MCF 10A (cell line): ENCODE results near the gene RALBP1. TPM values are rescaled to one million over a fixed set of nuclear protein-coding genes. Genes with fewer than 3 reads are reported as not detected.
"Not testable (repeated sequence)": the region's sequence is repeated elsewhere in the genome, so short reads cannot be mapped to it uniquely, and the experiment has no call there.

ENCODE experiments used
- BruUV-seq: library from RNA; stranded (reverse); fragments of 400-500 nt; replicated peaks from 2 replicates; lab custom pipeline; 2021; lab: Mats Ljungman, UMichigan
- CTCF ChIA-PET: fragments of 300-600 bp; sonication (Branson Sonifier 250); formaldehyde crosslinking; extraction: SDS; loops from one replicate; lab custom pipeline; 2021; ENCODE audit warnings: antibody characterized with exemption, inconsistent platforms; lab: Yijun Ruan, JAX
- POLR2A ChIA-PET: fragments of 300-600, 350-650 bp; sonication (Branson Sonifier 250); formaldehyde crosslinking; extraction: SDS; loops from one replicate; lab custom pipeline; 2020; ENCODE audit warnings: antibody characterized with exemption, inconsistent platforms; lab: Yijun Ruan, JAX
- DNase-seq: peaks from one replicate; pipeline ENCODE4 v3.0.0-alpha.2; 2018; ENCODE audit not compliant: unreplicated experiment
- H3K27ac Mint-ChIP-seq: one replicate; pipeline ENCODE4 v1.8.0; 2022; ENCODE audit warnings: mild to moderate bottlenecking, low read depth, mixed read lengths; ENCODE audit not compliant: unreplicated experiment
- H3K27me3 Mint-ChIP-seq: one replicate; pipeline ENCODE4 v1.8.0; 2022; ENCODE audit warnings: mixed read lengths; ENCODE audit not compliant: insufficient read depth, unreplicated experiment
- H3K36me3 Mint-ChIP-seq: one replicate; pipeline ENCODE4 v1.8.0; 2022; ENCODE audit warnings: mild to moderate bottlenecking, moderate library complexity, mixed read lengths; ENCODE audit not compliant: insufficient read depth, unreplicated experiment
- H3K4me1 Mint-ChIP-seq: one replicate; pipeline ENCODE4 v1.8.0; 2022; ENCODE audit warnings: mixed read lengths; ENCODE audit not compliant: insufficient read depth, unreplicated experiment
- H3K4me3 Mint-ChIP-seq: one replicate; pipeline ENCODE4 v1.8.0; 2022; ENCODE audit warnings: mild to moderate bottlenecking, moderate library complexity, mixed read lengths; ENCODE audit not compliant: unreplicated experiment
- H3K9me3 Mint-ChIP-seq: one replicate; pipeline ENCODE4 v1.8.0; 2022; ENCODE audit warnings: mixed read lengths; ENCODE audit not compliant: unreplicated experiment
- intact Hi-C: fragments of 100-400 bp; cut with micrococcal nuclease; formaldehyde crosslinking; loops from 2 replicates; pipeline ENCODE4 v1.14.1; 2022
- total RNA-seq: library from RNA; stranded (reverse); gene quantifications from 2 replicates; pipeline ENCODE4 v1.2.3, GENCODE V29; 2022
- TF ChIP-seq, protein P1 (sequence below): fragments of 200-600 bp; IDR thresholded peaks from one replicate; pipeline ENCODE4 v1.8.0; 2022; ENCODE audit warnings: antibody characterized with exemption, mild to moderate bottlenecking; ENCODE audit not compliant: unreplicated experiment

RALBP1 gene
- total RNA-seq, 1 experiment from 2014 or later = 47.0 TPM

DNA sequence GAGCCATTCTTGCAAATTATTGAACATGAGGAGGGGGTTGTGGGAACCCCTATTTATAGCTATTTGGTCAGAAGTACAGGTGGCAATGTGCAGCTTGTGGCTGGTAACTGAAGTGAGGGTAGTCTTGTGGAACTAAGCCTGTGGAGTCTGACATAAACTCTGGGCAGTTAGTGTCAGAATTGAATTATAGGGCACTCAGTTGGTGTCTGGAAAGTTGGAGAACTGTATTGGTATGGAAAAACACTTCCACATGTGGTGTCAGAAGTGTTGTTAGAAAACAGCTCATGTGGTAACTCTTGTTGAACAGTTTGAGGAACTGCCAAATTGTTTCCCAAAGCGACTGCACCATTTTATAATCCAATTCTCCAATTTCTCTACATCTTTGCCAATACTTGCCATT is 7.5 kb downstream of the RALBP1 start:
- no peak for DNase-seq
- Mint-ChIP-seq H3K36me3 (peaks cover 6% of the 10 kb centered on the region), H3K9me3 (no peaks in the 10 kb centered on the region), H3K4me3 (no peak overlapping the region), H3K27ac (no peak overlapping the region), H3K27me3 (no peaks in the 10 kb centered on the region), H3K4me1 (peaks cover 33% of the 10 kb centered on the region)
- intact Hi-C loops = no loop called here
- ChIA-PET CTCF (no interaction called here), POLR2A (interaction anchor here (0.7 to 1.1 kb wide), 2 partner anchors 20 to 381 kb away, joined by 3 read pairs; partner anchors contain the start of gene NDUFV2)
- TF ChIP-seq, protein P1, sequence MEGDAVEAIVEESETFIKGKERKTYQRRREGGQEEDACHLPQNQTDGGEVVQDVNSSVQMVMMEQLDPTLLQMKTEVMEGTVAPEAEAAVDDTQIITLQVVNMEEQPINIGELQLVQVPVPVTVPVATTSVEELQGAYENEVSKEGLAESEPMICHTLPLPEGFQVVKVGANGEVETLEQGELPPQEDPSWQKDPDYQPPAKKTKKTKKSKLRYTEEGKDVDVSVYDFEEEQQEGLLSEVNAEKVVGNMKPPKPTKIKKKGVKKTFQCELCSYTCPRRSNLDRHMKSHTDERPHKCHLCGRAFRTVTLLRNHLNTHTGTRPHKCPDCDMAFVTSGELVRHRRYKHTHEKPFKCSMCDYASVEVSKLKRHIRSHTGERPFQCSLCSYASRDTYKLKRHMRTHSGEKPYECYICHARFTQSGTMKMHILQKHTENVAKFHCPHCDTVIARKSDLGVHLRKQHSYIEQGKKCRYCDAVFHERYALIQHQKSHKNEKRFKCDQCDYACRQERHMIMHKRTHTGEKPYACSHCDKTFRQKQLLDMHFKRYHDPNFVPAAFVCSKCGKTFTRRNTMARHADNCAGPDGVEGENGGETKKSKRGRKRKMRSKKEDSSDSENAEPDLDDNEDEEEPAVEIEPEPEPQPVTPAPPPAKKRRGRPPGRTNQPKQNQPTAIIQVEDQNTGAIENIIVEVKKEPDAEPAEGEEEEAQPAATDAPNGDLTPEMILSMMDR = no peak
- BruUV-seq = no TSS peak

- Mint-ChIP-seq H3K9me3 (no peaks in the 10 kb centered on the region), H3K4me1 (peaks cover 38% of the 10 kb centered on the region), H3K27ac (no peak overlapping the region), H3K4me3 (no peak overlapping the region), H3K27me3 (no peaks in the 10 kb centered on the region), H3K36me3 (peaks cover 6% of the 10 kb centered on the region)
- ChIA-PET POLR2A (no interaction called here), CTCF (no interaction called here)
- intact Hi-C loops = no loop called here
- BruUV-seq = no TSS peak
- no peak for DNase-seq
- TF ChIP-seq, protein P1 = no peak
Measured at GRCh38 chr18:9483526-9483925, 8.2 kb downstream of the RALBP1 start.

GRCh38 chr18:9484856-9485255 is 9.5 kb downstream of the RALBP1 start:
- H3K27me3 Mint-ChIP-seq, DNase-seq, intact Hi-C loops, POLR2A ChIA-PET, BruUV-seq, H3K4me3 Mint-ChIP-seq, H3K9me3 Mint-ChIP-seq, CTCF ChIA-PET, H3K36me3 Mint-ChIP-seq: not testable (repeated sequence)
- H3K27ac Mint-ChIP-seq = peak overlapping the region; percentile 49
- peaks cover 31% of the 10 kb centered on the region for H3K4me1 Mint-ChIP-seq

DNA sequence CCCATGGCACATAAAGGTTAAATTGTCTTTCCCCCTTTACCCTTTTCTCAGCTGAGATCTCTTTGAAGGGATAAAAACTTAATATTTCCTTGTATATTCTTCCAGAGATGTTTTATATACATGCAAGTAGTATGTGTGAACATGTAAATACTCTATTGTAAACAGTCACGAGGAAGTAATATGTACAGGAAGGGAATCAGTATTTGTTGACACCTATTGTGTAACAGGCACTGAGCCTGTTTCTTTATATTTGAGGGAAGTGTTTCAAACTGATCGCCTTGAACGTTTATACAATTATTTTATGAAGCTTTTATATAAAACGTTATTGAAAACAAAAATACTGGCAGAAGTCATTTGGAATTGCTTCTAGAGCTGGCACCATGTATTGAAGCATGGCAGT is 13.2 kb downstream of the RALBP1 start:
- no peak overlapping the region for H3K27ac Mint-ChIP-seq
- intact Hi-C loops = no loop called here
- TF ChIP-seq, protein P1 = no peak
- peaks cover 21% of the 10 kb centered on the region for H3K4me1 Mint-ChIP-seq
- no peak overlapping the region for H3K4me3 Mint-ChIP-seq
- ChIA-PET CTCF (interaction anchor here (0.7 to 1.6 kb wide), 3 partner anchors 9 to 28 kb away, joined by 4 to 6 read pairs (median 4); no protein-coding TSS in a partner anchor), POLR2A (interaction anchor here (0.7 to 3.4 kb wide), 5 partner anchors 9 to 360 kb away, joined by 3 to 12 read pairs (median 3); partner anchors contain the start of gene RALBP1)
- no peaks in the 10 kb centered on the region for H3K9me3 Mint-ChIP-seq
- DNase-seq = no peak
- BruUV-seq = no TSS peak
- H3K36me3 Mint-ChIP-seq = no peaks in the 10 kb centered on the region
- no peaks in the 10 kb centered on the region for H3K27me3 Mint-ChIP-seq
